K562 (cell line): ENCODE data around the gene KRTAP5-11. TPM values are rescaled to one million over a fixed set of nuclear protein-coding genes. Genes with fewer than 3 reads are reported as not detected.
A peak's percentile ranks its signal among the peaks of the same experiment; 100 is the strongest.
"Not testable (repeated sequence)": the region's sequence is repeated elsewhere in the genome, so short reads cannot be mapped to it uniquely, and the experiment has no call there.

Source experiments
- ATAC-seq: fragments of 200-7000 bp; cut with Tn5 transposase; 3 replicates; pipeline ENCODE4 v1.9.1; 2020; ENCODE audit warnings: moderate library complexity
- BruUV-seq: library from RNA; stranded (reverse); fragments of 400-500 nt; replicated peaks from 2 replicates; lab custom pipeline; 2021; lab: Mats Ljungman, UMichigan
- CTCF ChIA-PET: fragments of 300-600 bp; formaldehyde crosslinking; extraction: SDS; loops from one replicate; lab custom pipeline; 2021; ENCODE audit warnings: low intra/inter-chr PET ratio; lab: Yijun Ruan, JAX
- POLR2A ChIA-PET: fragments of 300-600, 350-650 bp; sonication (Branson Sonifier 250); formaldehyde crosslinking; extraction: SDS; loops from one replicate; lab custom pipeline; 2021; ENCODE audit warnings: antibody characterized with exemption, inconsistent platforms; lab: Yijun Ruan, JAX
- DNase-seq, 4 experiments: peaks; one replicate each; pipeline versions ENCODE4 v3.0.0 to v3.0.0-alpha.2; 2011 to 2018; ENCODE audit warnings: low spot score in 3 of 4, mixed read lengths in 3 of 4; ENCODE audit errors: extremely low read depth in 1 of 4
- FAIRE-seq: peaks from 2 replicates; lab custom pipeline; 2011; peaks lifted over from hg19 to GRCh38; lab: Jason Lieb, UNC
- H2AFZ ChIP-seq: 2 replicates; pipeline ENCODE4 v1.6.0; 2011; ENCODE audit warnings: low read depth, low read length, control low read depth, inconsistent platforms
- H3K27ac ChIP-seq: fragments of 200-600 bp; 3 replicates; pipeline ENCODE4 v1.8.0; 2011; ENCODE audit warnings: low read depth, mild to moderate bottlenecking, control low read depth, inconsistent platforms, low read length, moderate library complexity, mixed read lengths; ENCODE audit errors: extremely low read depth
- H3K27me3 ChIP-seq, 2 experiments: fragments of 300-600 bp in 1 of 2; 2 replicates in 1 of 2; 3 replicates in 1 of 2; pipeline versions ENCODE4 v1.6.0 to v1.8.0; 2011; ENCODE audit warnings: inconsistent platforms in 2 of 2, low read length in 2 of 2, mild to moderate bottlenecking in 1 of 2, mixed read lengths in 1 of 2, moderate library complexity in 1 of 2; ENCODE audit not compliant: control insufficient read depth in 2 of 2, insufficient read depth in 2 of 2
- H3K36me3 ChIP-seq: fragments of 300-600 bp; 3 replicates; pipeline ENCODE4 v1.8.0; 2011; ENCODE audit warnings: mild to moderate bottlenecking, low read length, inconsistent platforms; ENCODE audit not compliant: control insufficient read depth, insufficient read depth
- H3K4me1 ChIP-seq, 2 experiments: fragments of 200-600 bp in 1 of 2; replicated peaks in 1 of 2; 2 replicates in 1 of 2; 3 replicates in 1 of 2; pipeline versions ENCODE4 v1.5.1 to v1.8.0; 2011; ENCODE audit warnings: inconsistent platforms in 2 of 2, low read length in 2 of 2, mild to moderate bottlenecking in 1 of 2, mixed read lengths in 1 of 2, moderate library complexity in 1 of 2; ENCODE audit not compliant: control insufficient read depth in 2 of 2, insufficient read depth in 2 of 2
- H3K4me2 ChIP-seq: 2 replicates; pipeline ENCODE4 v1.6.1; 2011; ENCODE audit warnings: low read length, control low read depth, inconsistent platforms, mixed read lengths; ENCODE audit not compliant: insufficient read depth
- H3K4me3 ChIP-seq: fragments of 200-600 bp; sonication (generic), shearing (Covaris generic); 2 replicates; pipeline ENCODE4 v1.5.1; 2016; ENCODE audit warnings: control low read depth, inconsistent platforms
- H3K79me2 ChIP-seq: fragments of 200-600 bp; 3 replicates; pipeline ENCODE4 v1.8.0; 2011; ENCODE audit warnings: low read length, inconsistent platforms; ENCODE audit not compliant: control insufficient read depth, insufficient read depth
- H3K9ac ChIP-seq, 2 experiments: 2 replicates each; pipeline versions ENCODE4 v1.6.0 to v1.6.1; 2011; ENCODE audit warnings: low read depth in 2 of 2, low read length in 2 of 2, control low read depth in 1 of 2, inconsistent platforms in 1 of 2, mild to moderate bottlenecking in 1 of 2, mixed read lengths in 1 of 2; ENCODE audit not compliant: insufficient read depth in 1 of 2
- H3K9me1 ChIP-seq: one replicate; pipeline ENCODE4 v1.6.0; 2011; ENCODE audit warnings: inconsistent platforms, mild to moderate bottlenecking, low read length, moderate library complexity; ENCODE audit not compliant: control insufficient read depth, insufficient read depth
- H3K9me3 ChIP-seq: replicated peaks from 2 replicates; pipeline ENCODE4 v1.5.1; 2011; ENCODE audit warnings: low read depth, low read length, inconsistent platforms; ENCODE audit not compliant: control insufficient read depth, insufficient read depth
- H4K20me1 ChIP-seq: replicated peaks from 2 replicates; pipeline ENCODE4 v1.6.1; 2011; ENCODE audit warnings: low read length, inconsistent platforms, mixed read lengths; ENCODE audit not compliant: control insufficient read depth, insufficient read depth
- ARID1B ChIP-seq: fragments of 450-650 bp; IDR thresholded peaks from 2 replicates; pipeline ENCODE4 v1.6.1; 2016; ENCODE audit warnings: antibody characterized with exemption, mild to moderate bottlenecking, inconsistent platforms
- CBFA2T2 ChIP-seq: fragments of 450-650 bp; conservative IDR thresholded peaks from 2 replicates; pipeline ENCODE4 v1.6.1; 2017; ENCODE audit warnings: mild to moderate bottlenecking
- CTBP1 ChIP-seq: fragments of 450-650 bp; IDR thresholded peaks from 2 replicates; pipeline ENCODE4 v1.6.1; 2016; ENCODE audit warnings: borderline replicate concordance
- GATA2 ChIP-seq: sonication (generic); formaldehyde crosslinking; IDR thresholded peaks from 2 replicates; pipeline ENCODE4 v1.4.0; 2020; ENCODE audit warnings: mild to moderate bottlenecking, missing genetic modification reagents
- HDAC2 ChIP-seq: fragments of 450-650 bp; IDR thresholded peaks from 2 replicates; pipeline ENCODE4 v1.6.1; 2016; ENCODE audit warnings: mild to moderate bottlenecking
- KLF16 ChIP-seq: IDR thresholded peaks from 2 replicates; pipeline ENCODE4 v1.6.1; 2016; ENCODE audit warnings: antibody characterized with exemption
- L3MBTL2 ChIP-seq: fragments of 450-650 bp; IDR thresholded peaks from 2 replicates; pipeline ENCODE4 v1.6.1; 2016; ENCODE audit warnings: mild to moderate bottlenecking, moderate library complexity
- MTA2 ChIP-seq: fragments of 450-650 bp; IDR thresholded peaks from 2 replicates; pipeline ENCODE4 v1.6.1; 2016; ENCODE audit warnings: low read depth
- MTA3 ChIP-seq: fragments of 450-650 bp; formaldehyde crosslinking; IDR thresholded peaks from 2 replicates; pipeline ENCODE4 v1.6.1; 2017; ENCODE audit warnings: mild to moderate bottlenecking, borderline replicate concordance
- MYNN ChIP-seq, 2 experiments: sonication (generic); formaldehyde crosslinking in 1 of 2; IDR thresholded peaks; 2 replicates each; pipeline versions ENCODE4 v1.5.0 to v1.6.1; 2016 to 2020; ENCODE audit warnings: antibody characterized with exemption in 1 of 2, missing genetic modification reagents in 1 of 2
- NEUROD1 ChIP-seq: fragments of 150-350 bp; IDR thresholded peaks from 2 replicates; pipeline ENCODE4 v1.6.1; 2014; ENCODE audit warnings: borderline replicate concordance, low read length, low read depth; ENCODE audit not compliant: partially characterized antibody
- PHF21A ChIP-seq: fragments of 450-650 bp; IDR thresholded peaks from 2 replicates; pipeline ENCODE4 v1.6.1; 2017; ENCODE audit warnings: low read depth, borderline replicate concordance
- RCOR1 ChIP-seq, 2 experiments: IDR thresholded peaks; 2 replicates each; pipeline ENCODE4 v1.6.1; 2012; ENCODE audit warnings: low read depth in 2 of 2, low read length in 2 of 2, borderline replicate concordance in 1 of 2, improper control_type of control experiment in 1 of 2
- SMARCA4 ChIP-seq: fragments of 450-650 bp; IDR thresholded peaks from 2 replicates; pipeline ENCODE4 v1.6.1; 2016
- SMARCE1 ChIP-seq: fragments of 450-650 bp; IDR thresholded peaks from 2 replicates; pipeline ENCODE4 v1.7.1; 2016; ENCODE audit warnings: mild to moderate bottlenecking
- TAL1 ChIP-seq: fragments of 450-650 bp; IDR thresholded peaks from 2 replicates; pipeline ENCODE4 v1.6.1; 2016; ENCODE audit warnings: mild to moderate bottlenecking
- TEAD4 ChIP-seq, 2 experiments: sonication (generic) in 1 of 2; formaldehyde crosslinking in 1 of 2; IDR thresholded peaks; 2 replicates each; pipeline versions ENCODE4 v1.6.1 to v1.8.0; 2012 to 2022; ENCODE audit warnings: borderline replicate concordance in 1 of 2, inconsistent platforms in 1 of 2, low read length in 1 of 2, mild to moderate bottlenecking in 1 of 2, missing genetic modification reagents in 1 of 2
- TRIM24 ChIP-seq, 2 experiments: fragments of 450-650 bp; IDR thresholded peaks; 2 replicates each; pipeline ENCODE4 v1.6.1; 2016
- ZEB2 ChIP-seq: fragments of 450-650 bp; IDR thresholded peaks from 2 replicates; pipeline ENCODE4 v1.6.1; 2016
- WGBS: fragments of 100-300 bp; shearing (Covaris generic); methylation state at CpG from one replicate; pipeline ENCODE4 v1.1.6; 2016; ENCODE audit warnings: low coverage, mixed read lengths; ENCODE audit not compliant: insufficient coverage; ENCODE audit errors: missing lambda C conversion rate; 5-methylcytosine and 5-hydroxymethylcytosine counted together
- in situ Hi-C: fragments of 300-500 bp; cut with MboI; formaldehyde crosslinking; loops from 4 replicates; pipeline ENCODE4 v1.15.0; 2018; ENCODE audit warnings: inconsistent platforms, mixed read lengths
- intact Hi-C: fragments of 100-400 bp; cut with micrococcal nuclease; formaldehyde crosslinking; loops from 2 replicates; pipeline ENCODE4 v1.14.2; 2022
- polyA plus RNA-seq, 8 experiments: library from polyadenylated mRNA; depleted of rRNA in 4 of 8; stranded (reverse) in 5 of 8; unstranded in 3 of 8; fragments of >200 nt; fragmentation: Nextera tagmentation in 2 of 8; fragmentation: Illumina TruSeq in 1 of 8; extraction: Ambion mirVana in 2 of 8; extraction: Trizol in 1 of 8; gene quantifications; 2 replicates each; pipeline versions ENCODE4 v1.2.1 to v1.2.3, GENCODE V29; 2011 to 2014; ENCODE audit warnings: inconsistent platforms in 1 of 8, missing spikeins in 1 of 8
- total RNA-seq, 7 experiments: library from RNA; depleted of rRNA in 6 of 7; stranded (reverse); fragments of >200 nt in 6 of 7; fragmentation: Illumina TruSeq in 2 of 7; extraction: Trizol in 2 of 7; gene quantifications; 2 replicates each; pipeline versions ENCODE4 v1.2.1 to v1.2.3, GENCODE V29; 2011 to 2021; ENCODE audit warnings: low replicate concordance in 1 of 7
- TF ChIP-seq, protein P1 (sequence below), 3 experiments: fragments of 200-800 bp in 1 of 3; sonication (Bioruptor generic) in 1 of 3; sonication (generic) in 1 of 3; formaldehyde crosslinking in 1 of 3; IDR thresholded peaks; 2 replicates each; pipeline versions ENCODE4 v1.6.1 to v1.8.0; 2016 to 2022; ENCODE audit warnings: mild to moderate bottlenecking in 2 of 3, missing compliant biosample characterization in 2 of 3, missing genetic modification characterization in 2 of 3, missing genetic modification reagents in 1 of 3
- TF ChIP-seq, protein P2 (sequence below): sonication (generic); IDR thresholded peaks from 2 replicates; pipeline ENCODE4 v1.6.1; 2016

The KRTAP5-11 gene
- total and polyA plus RNA-seq, 9 of the 15 experiments (the other 6 are each of a cell fraction or from before 2014, with no cell fraction given), result not detected

DNA sequence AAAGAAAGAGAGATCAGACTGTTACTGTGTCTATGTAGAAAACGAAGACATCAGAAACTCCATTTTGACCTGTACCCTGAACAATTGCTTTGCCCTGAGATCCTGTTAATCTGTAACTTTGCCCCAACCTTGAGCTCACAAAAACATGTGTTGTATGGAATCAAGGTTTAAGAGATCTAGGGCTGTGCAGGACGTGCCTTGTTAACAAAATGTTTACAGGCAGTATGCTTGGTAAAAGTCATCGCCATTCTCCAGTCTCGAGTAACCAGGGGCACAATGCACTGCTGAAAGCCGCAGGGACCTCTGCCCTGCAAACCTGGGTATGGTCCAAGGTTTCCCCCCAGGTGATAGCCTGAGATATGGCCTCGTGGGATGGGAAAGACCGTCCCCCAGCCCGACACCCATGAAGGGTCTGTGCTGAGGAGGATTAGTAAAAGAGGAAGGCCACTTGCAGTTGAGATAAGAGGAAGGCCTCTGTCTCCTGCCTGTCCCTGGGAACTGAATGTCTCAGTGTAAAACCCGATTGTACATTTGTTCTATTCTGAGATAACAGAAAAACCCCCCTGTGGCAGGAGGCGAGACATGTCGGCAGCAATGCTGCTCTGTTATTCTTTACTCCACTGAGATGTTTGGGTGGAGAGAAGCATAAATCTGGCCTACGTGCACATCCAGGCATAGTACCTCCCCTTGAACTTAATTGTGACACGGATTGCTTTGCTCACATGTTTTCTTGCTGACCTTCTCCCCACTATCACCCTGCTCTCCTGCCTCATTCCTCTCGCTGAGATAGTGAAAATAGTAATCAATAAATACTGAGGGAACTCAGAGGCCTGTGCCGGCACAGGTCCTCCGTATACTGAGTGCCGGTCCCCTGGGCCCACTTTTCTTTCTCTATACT is 47.7 kb downstream of the KRTAP5-11 start:
- H3K36me3 ChIP-seq; H3K9me3 ChIP-seq; POLR2A ChIA-PET; H3K79me2 ChIP-seq; in situ Hi-C loops; H2AFZ ChIP-seq; BruUV-seq; CTCF ChIA-PET; H3K9me1 ChIP-seq; ATAC-seq; H3K27ac ChIP-seq; H3K9ac ChIP-seq; H3K4me2 ChIP-seq; H3K4me3 ChIP-seq; H4K20me1 ChIP-seq; TF ChIP-seq TEAD4 (CRISPR knock-in tag; IDR thresholded peaks at IDR 0.05; ENCODE audit: borderline replicate concordance); MYNN (CRISPR knock-in tag; IDR thresholded peaks at IDR 0.05): not testable (repeated sequence)
- WGBS, result 14% methylated on average over 16 of the region's 17 CpGs
- Histone ChIP-seq H3K27me3 (peaks cover 11 to 24% of the 10 kb centered on the region in 2 experiments; a peak in 3 of 5 replicates), H3K4me1 (peaks cover 12 to 13% of the 10 kb centered on the region in 2 experiments; a peak in 4 of 5 replicates)
- FAIRE-seq, result peak; percentile 6
- intact Hi-C loops, result loop anchor here (10.0 kb wide), 1 partner anchor 90 kb away; the partner anchor contains the start of gene DHCR7
- peak in 2 of 4 experiments; percentile 24 to 74 for DNase-seq
- TF ChIP-seq PHF21A (0 out of 2 replicates have a peak, but pooled peaks have one; percentile 24), HDAC2 (0 out of 2 replicates have a peak, but pooled peaks have one; percentile 54), CBFA2T2 (peak; percentile 86), TEAD4 (IDR thresholded peaks at IDR 0.05; ENCODE audit: low read length) (peak; percentile 77), ARID1B (peak; percentile 87), MTA3 (0 out of 2 replicates have a peak, but pooled peaks have one; percentile 31), RCOR1 (IDR thresholded peaks at IDR 0.05; ENCODE audit: borderline replicate concordance in 1 of 2, low read depth in 2 of 2, low read length in 2 of 2) (0 out of 4 replicates have a peak, but pooled peaks of 1 of the 2 experiments have one; percentile 14), CTBP1 (peak; percentile 39; the same call in 1 of the 2 replicates), GATA2 (peak; percentile 75), SMARCE1 (peak; percentile 58), ZEB2 (0 out of 2 replicates have a peak, but pooled peaks have one; percentile 49), SMARCA4 (peak; percentile 81), MYNN (IDR thresholded peaks at IDR 0.05) (0 out of 2 replicates have a peak, but pooled peaks have one; percentile 45), KLF16 (peak; percentile 69), L3MBTL2 (0 out of 2 replicates have a peak, but pooled peaks have one; percentile 27), TRIM24 (IDR thresholded peaks at IDR 0.05) (peak in 1 of 2 experiments; percentile 62; a peak in 1 of 4 replicates), TAL1 (peak; percentile 77), NEUROD1 (peak; percentile 11), MTA2 (peak; percentile 62)
- TF ChIP-seq, protein P1, sequence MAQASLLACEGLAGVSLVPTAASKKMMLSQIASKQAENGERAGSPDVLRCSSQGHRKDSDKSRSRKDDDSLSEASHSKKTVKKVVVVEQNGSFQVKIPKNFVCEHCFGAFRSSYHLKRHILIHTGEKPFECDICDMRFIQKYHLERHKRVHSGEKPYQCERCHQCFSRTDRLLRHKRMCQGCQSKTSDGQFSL (CRISPR knock-in tag; IDR thresholded peaks at IDR 0.05), result not testable (repeated sequence)
- TF ChIP-seq, protein P1 (tag; IDR thresholded peaks at IDR 0.05), result 0 out of 4 replicates have a peak, but pooled peaks of 1 of the 2 experiments have one; percentile 47
- TF ChIP-seq, protein P2, sequence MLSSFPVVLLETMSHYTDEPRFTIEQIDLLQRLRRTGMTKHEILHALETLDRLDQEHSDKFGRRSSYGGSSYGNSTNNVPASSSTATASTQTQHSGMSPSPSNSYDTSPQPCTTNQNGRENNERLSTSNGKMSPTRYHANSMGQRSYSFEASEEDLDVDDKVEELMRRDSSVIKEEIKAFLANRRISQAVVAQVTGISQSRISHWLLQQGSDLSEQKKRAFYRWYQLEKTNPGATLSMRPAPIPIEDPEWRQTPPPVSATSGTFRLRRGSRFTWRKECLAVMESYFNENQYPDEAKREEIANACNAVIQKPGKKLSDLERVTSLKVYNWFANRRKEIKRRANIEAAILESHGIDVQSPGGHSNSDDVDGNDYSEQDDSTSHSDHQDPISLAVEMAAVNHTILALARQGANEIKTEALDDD, result peak; percentile 67
